HCT116 (cell line): ENCODE results near the gene GAB2. TPM values are rescaled to one million over a fixed set of nuclear protein-coding genes. Genes with fewer than 3 reads are reported as not detected.

Experiments used
- ATAC-seq: fragments of 200-7000 bp; cut with Tn5 transposase; 2 replicates; pipeline ENCODE4 v1.9.1; 2020; ENCODE audit warnings: mild to moderate bottlenecking, moderate library complexity
- BruUV-seq: library from RNA; stranded (reverse); fragments of 400-500 nt; replicated peaks from 2 replicates; lab custom pipeline; 2021; lab: Mats Ljungman, UMichigan
- CTCF ChIA-PET: fragments of 300-600 bp; sonication (Branson Sonifier 250); formaldehyde crosslinking; loops from one replicate; lab custom pipeline; 2021; ENCODE audit warnings: antibody characterized with exemption; lab: Charles Lee
- POLR2A ChIA-PET: fragments of 300-600, 350-600 bp; sonication (Branson Sonifier 250); formaldehyde crosslinking; loops from one replicate; lab custom pipeline; 2021; ENCODE audit warnings: antibody characterized with exemption; lab: Charles Lee
- RAD21 ChIA-PET, 2 experiments: fragments of 300-600 bp; sonication (Branson Sonifier 250); formaldehyde crosslinking; loops; one replicate each; lab custom pipeline; 2023; ENCODE audit warnings: low total read pairs in 2 of 2; ENCODE audit not compliant: uncharacterized antibody in 2 of 2, unreplicated experiment in 2 of 2, low non-redundant PET in 1 of 2; lab: Charles Lee
- DNase-seq: peaks from one replicate; pipeline ENCODE4 v3.0.0-alpha.2; 2010; ENCODE audit warnings: low read depth, low spot score
- H2AFZ ChIP-seq: fragments of 200-600 bp; shearing (Covaris generic), sonication (generic); 2 replicates; pipeline ENCODE4 v1.6.1; 2017; ENCODE audit warnings: low read depth, mixed run types, mixed read lengths, antibody characterized with exemption, low read length; ENCODE audit not compliant: poor library complexity, severe bottlenecking
- H3K27ac ChIP-seq: 2 replicates; pipeline ENCODE4 v1.5.1; 2012; ENCODE audit warnings: low read depth, low read length
- H3K27me3 ChIP-seq: fragments of 200-600 bp; sonication (generic); 2 replicates; pipeline ENCODE4 v1.6.1; 2016; ENCODE audit warnings: mixed run types, low read length, mixed read lengths; ENCODE audit not compliant: insufficient read depth
- H3K36me3 ChIP-seq, 2 experiments: fragments of 200-500 bp in 1 of 2; fragments of 200-600 bp in 1 of 2; sonication (Bioruptor generic) in 1 of 2; sonication (generic) in 1 of 2; 2 replicates each; pipeline versions ENCODE4 v1.5.1 to v1.6.1; 2014 to 2016; ENCODE audit warnings: low read length in 2 of 2, inconsistent platforms in 1 of 2, mixed read lengths in 1 of 2, mixed run types in 1 of 2; ENCODE audit not compliant: insufficient read depth in 2 of 2, control insufficient read depth in 1 of 2
- H3K4me1 ChIP-seq, 2 experiments: fragments of 200-600 bp in 1 of 2; sonication (generic) in 1 of 2; 2 replicates each; pipeline versions ENCODE4 v1.5.1 to v1.6.1; 2012 to 2017; ENCODE audit warnings: low read length in 2 of 2, inconsistent platforms in 1 of 2, mild to moderate bottlenecking in 1 of 2, mixed read lengths in 1 of 2, mixed run types in 1 of 2, moderate library complexity in 1 of 2; ENCODE audit not compliant: insufficient read depth in 2 of 2, control insufficient read depth in 1 of 2
- H3K4me2 ChIP-seq: fragments of 200-600 bp; sonication (generic); 2 replicates; pipeline ENCODE4 v1.6.1; 2017; ENCODE audit warnings: mixed run types, low read length, mixed read lengths
- H3K4me3 ChIP-seq, 2 experiments: fragments of 200-600 bp in 1 of 2; sonication (generic) in 1 of 2; replicated peaks in 1 of 2; 2 replicates each; pipeline ENCODE4 v1.5.1; 2011 to 2016; ENCODE audit warnings: low read length in 2 of 2, control low read depth in 1 of 2, low read depth in 1 of 2, mild to moderate bottlenecking in 1 of 2, mixed read lengths in 1 of 2, mixed run types in 1 of 2
- H3K79me2 ChIP-seq: fragments of 200-600 bp; sonication (generic); 2 replicates; pipeline ENCODE4 v1.6.1; 2017; ENCODE audit warnings: mild to moderate bottlenecking, mixed run types, low read length, moderate library complexity, mixed read lengths; ENCODE audit not compliant: insufficient read depth
- H3K9ac ChIP-seq: fragments of 200-600 bp; sonication (generic); 2 replicates; pipeline ENCODE4 v1.6.1; 2016; ENCODE audit warnings: low read length, mixed read lengths
- H3K9me2 ChIP-seq: fragments of 200-600 bp; sonication (generic), shearing (Covaris generic); 2 replicates; pipeline ENCODE4 v1.6.1; 2017; ENCODE audit warnings: mixed run types, mild to moderate bottlenecking, moderate library complexity; ENCODE audit not compliant: insufficient read depth
- H3K9me3 ChIP-seq, 2 experiments: fragments of 200-500 bp in 1 of 2; fragments of 200-600 bp in 1 of 2; sonication (Bioruptor generic) in 1 of 2; sonication (generic) in 1 of 2; 2 replicates each; pipeline ENCODE4 v1.6.1; 2014 to 2017; ENCODE audit warnings: low read length in 2 of 2, mixed read lengths in 2 of 2, inconsistent platforms in 1 of 2, low read depth in 1 of 2, mild to moderate bottlenecking in 1 of 2, mixed run types in 1 of 2, moderate library complexity in 1 of 2; ENCODE audit not compliant: control insufficient read depth in 1 of 2, insufficient read depth in 1 of 2
- H4K20me1 ChIP-seq: fragments of 200-600 bp; sonication (generic), shearing (Covaris generic); 2 replicates; pipeline ENCODE4 v1.6.1; 2017; ENCODE audit warnings: mixed run types, mild to moderate bottlenecking, moderate library complexity; ENCODE audit not compliant: insufficient read depth
- EGR1 ChIP-seq: IDR thresholded peaks from 2 replicates; pipeline ENCODE4 v1.6.1; 2012; ENCODE audit warnings: low read depth
- JUND ChIP-seq: IDR thresholded peaks from 2 replicates; pipeline ENCODE4 v1.6.1; 2012
- REST ChIP-seq: IDR thresholded peaks from 2 replicates; pipeline ENCODE4 v1.6.1; 2012; ENCODE audit warnings: low read depth
- SIN3A ChIP-seq: IDR thresholded peaks from 2 replicates; pipeline ENCODE4 v1.6.1; 2012; ENCODE audit warnings: low read depth
- SP1 ChIP-seq: IDR thresholded peaks from 2 replicates; pipeline ENCODE4 v1.6.1; 2012; ENCODE audit warnings: low read depth
- intact Hi-C: fragments of 100-400 bp; cut with micrococcal nuclease; formaldehyde crosslinking; loops from 2 replicates; pipeline ENCODE4 v1.10.0; 2022
- total RNA-seq: library from RNA; stranded (reverse); gene quantifications from one replicate; pipeline ENCODE4 v1.2.1, GENCODE V29; 2021; ENCODE audit not compliant: unreplicated experiment
- TF ChIP-seq, protein P1 (sequence below): IDR thresholded peaks from 2 replicates; pipeline ENCODE4 v1.6.1; 2011; ENCODE audit warnings: mild to moderate bottlenecking, low read length, moderate library complexity; ENCODE audit not compliant: insufficient replicate concordance; ENCODE audit errors: extremely low read depth

Gene GAB2
- total RNA-seq, 1 experiment from 2014 or later, result 1.9 TPM

DNA sequence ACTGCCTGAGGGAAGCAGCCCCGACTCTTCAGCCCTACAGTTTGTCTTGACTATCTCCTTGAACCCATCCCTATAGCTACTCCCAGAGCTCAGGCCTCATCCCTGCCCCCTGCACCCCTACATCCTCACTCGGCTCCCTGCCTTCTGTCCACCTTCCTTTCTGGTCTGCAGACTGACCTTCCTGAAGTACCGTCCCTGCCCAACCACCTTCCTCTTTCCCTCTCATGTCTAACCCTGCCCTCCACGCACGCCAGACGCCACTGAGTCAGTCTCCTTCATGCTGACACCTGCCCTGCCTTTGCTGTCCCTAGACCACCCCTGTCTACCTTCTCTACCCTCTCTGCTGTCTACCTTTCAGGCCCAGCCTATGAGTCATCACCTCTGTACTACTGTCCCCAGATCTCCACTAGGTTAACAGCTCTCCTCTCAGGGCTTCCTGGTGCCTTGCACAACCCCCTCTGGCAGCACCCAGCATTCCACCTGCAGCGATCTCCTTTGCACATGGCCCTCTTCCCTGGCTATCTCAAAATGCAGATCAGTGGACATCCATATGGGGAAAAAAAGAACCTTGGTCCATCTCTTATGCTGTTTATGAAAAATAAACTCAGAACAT is 238.1 kb downstream of the GAB2 start (continued):
- no peak for TF ChIP-seq SIN3A
- TF ChIP-seq, all 23 proteins: peak for 0

GRCh38 chr11:78177216-78177615 is 240.4 kb downstream of the GAB2 start:
- no peak overlapping the region for H2AFZ ChIP-seq
- TF ChIP-seq EGR1 (no peak), JUND (no peak), REST (no peak), SP1 (no peak)
- TF ChIP-seq, protein P1, sequence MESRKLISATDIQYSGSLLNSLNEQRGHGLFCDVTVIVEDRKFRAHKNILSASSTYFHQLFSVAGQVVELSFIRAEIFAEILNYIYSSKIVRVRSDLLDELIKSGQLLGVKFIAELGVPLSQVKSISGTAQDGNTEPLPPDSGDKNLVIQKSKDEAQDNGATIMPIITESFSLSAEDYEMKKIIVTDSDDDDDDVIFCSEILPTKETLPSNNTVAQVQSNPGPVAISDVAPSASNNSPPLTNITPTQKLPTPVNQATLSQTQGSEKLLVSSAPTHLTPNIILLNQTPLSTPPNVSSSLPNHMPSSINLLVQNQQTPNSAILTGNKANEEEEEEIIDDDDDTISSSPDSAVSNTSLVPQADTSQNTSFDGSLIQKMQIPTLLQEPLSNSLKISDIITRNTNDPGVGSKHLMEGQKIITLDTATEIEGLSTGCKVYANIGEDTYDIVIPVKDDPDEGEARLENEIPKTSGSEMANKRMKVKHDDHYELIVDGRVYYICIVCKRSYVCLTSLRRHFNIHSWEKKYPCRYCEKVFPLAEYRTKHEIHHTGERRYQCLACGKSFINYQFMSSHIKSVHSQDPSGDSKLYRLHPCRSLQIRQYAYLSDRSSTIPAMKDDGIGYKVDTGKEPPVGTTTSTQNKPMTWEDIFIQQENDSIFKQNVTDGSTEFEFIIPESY, result no peak
- H3K9ac ChIP-seq, result no peak overlapping the region
- CTCF ChIA-PET, result no interaction called here
- POLR2A ChIA-PET, result no interaction called here
- H3K27me3 ChIP-seq, result no peaks in the 10 kb centered on the region
- H4K20me1 ChIP-seq, result no peaks in the 10 kb centered on the region
- no peaks in the 10 kb centered on the region for H3K79me2 ChIP-seq
- no peaks in the 10 kb centered on the region; a peak in 1 of 4 replicates for H3K36me3 ChIP-seq
- intact Hi-C loops, result no loop called here
- no peak overlapping the region for H3K4me3 ChIP-seq
- H3K9me2 ChIP-seq, result no peaks in the 10 kb centered on the region
- RAD21 ChIA-PET, result no interaction called here
- no peak overlapping the region for H3K4me2 ChIP-seq
- H3K9me3 ChIP-seq, result no peaks in the 10 kb centered on the region
- no peak overlapping the region for H3K27ac ChIP-seq
- H3K4me1 ChIP-seq, result peaks cover 0 to 8% of the 10 kb centered on the region in 2 experiments; a peak in 1 of 4 replicates
- DNase-seq (no peak), ATAC-seq (no peak)
- no TSS peak for BruUV-seq
